HG02852 (cell line): ENCODE data around the gene SLC12A6.

ENCODE experiments used
- ATAC-seq: cut with Tn5 transposase; IDR thresholded peaks from one replicate; pipeline ENCODE4 v1.9.1; 2021; ENCODE audit warnings: mild to moderate bottlenecking, moderate library complexity; ENCODE audit not compliant: unreplicated experiment

SLC12A6 gene

GRCh38 chr15:34266751-34267150 lies 70.8 kb downstream of the SLC12A6 start:
- no peak for ATAC-seq

GRCh38 chr15:34264076-34264475 lies 73.5 kb downstream of the SLC12A6 start:
- ATAC-seq, result no peak

GRCh38 chr15:34262362-34262761 lies 75.2 kb downstream of the SLC12A6 start:
- ATAC-seq, result no peak

GRCh38 chr15:34259566-34259965 lies 78.0 kb downstream of the SLC12A6 start:
- ATAC-seq, result no peak

GRCh38 chr15:34258151-34258550 lies 79.4 kb downstream of the SLC12A6 start:
- no peak for ATAC-seq

GRCh38 chr15:34252545-34252944 lies 85.0 kb downstream of the SLC12A6 start:
- no peak for ATAC-seq

GRCh38 chr15:34248190-34248589 lies 89.4 kb downstream of the SLC12A6 start:
- no peak for ATAC-seq

GRCh38 chr15:34246276-34246976 lies 91.2 kb downstream of the SLC12A6 start:
- ATAC-seq, result no peak

GRCh38 chr15:34243226-34243625 lies 94.4 kb downstream of the SLC12A6 start:
- no peak for ATAC-seq

GRCh38 chr15:34242331-34242710 lies 95.3 kb downstream of the SLC12A6 start:
- ATAC-seq, result no peak

- no peak for ATAC-seq
These were observed 95.9 kb downstream of the SLC12A6 start for GRCh38 chr15:34241376-34242330.

GRCh38 chr15:34240537-34240936 lies 97.0 kb downstream of the SLC12A6 start:
- no peak for ATAC-seq

GRCh38 chr15:34239151-34239808 lies 98.3 kb downstream of the SLC12A6 start:
- ATAC-seq, result no peak

- ATAC-seq, result no peak
These were observed 104.0 kb downstream of the SLC12A6 start for GRCh38 chr15:34233614-34234013.

GRCh38 chr15:34223904-34224596 lies 113.5 kb downstream of the SLC12A6 start:
- no peak for ATAC-seq

- ATAC-seq, result no peak
These were observed 119.9 kb downstream of the SLC12A6 start for GRCh38 chr15:34217587-34218225.

GRCh38 chr15:34216527-34217270 lies 120.9 kb downstream of the SLC12A6 start:
- no peak for ATAC-seq

GRCh38 chr15:34214135-34214534 lies 123.4 kb downstream of the SLC12A6 start:
- ATAC-seq, result no peak

- ATAC-seq, result no peak
These were observed 123.9 kb downstream of the SLC12A6 start for GRCh38 chr15:34213690-34214089.
